PC-3 (cell line): ENCODE results near the gene XPO5. TPM values are rescaled to one million over a fixed set of nuclear protein-coding genes. Genes with fewer than 3 reads are reported as not detected.
A peak's percentile ranks its signal among the peaks of the same experiment; 100 is the strongest.

Source experiments
- ATAC-seq: fragments of 200-7000 bp; cut with Tn5 transposase; 2 replicates; pipeline ENCODE4 v1.9.1; 2020; ENCODE audit warnings: mild to moderate bottlenecking, moderate library complexity
- BruUV-seq: library from RNA; stranded (reverse); fragments of 400-500 nt; replicated peaks from 2 replicates; lab custom pipeline; 2021; lab: Mats Ljungman, UMichigan
- CTCF ChIA-PET: fragments of 300-600 bp; sonication (Branson Sonifier 250); formaldehyde crosslinking; loops from one replicate; lab custom pipeline; 2022; ENCODE audit warnings: antibody characterized with exemption; lab: Charles Lee
- POLR2A ChIA-PET: fragments of 300-600 bp; sonication (Branson Sonifier 250); formaldehyde crosslinking; loops from one replicate; lab custom pipeline; 2022; ENCODE audit warnings: antibody characterized with exemption; ENCODE audit not compliant: unreplicated experiment; lab: Charles Lee
- DNase-seq: peaks from one replicate; pipeline ENCODE4 v3.0.0-alpha.2; 2015
- H2AFZ ChIP-seq: fragments of 300-600 bp; sonication (generic); 2 replicates; pipeline ENCODE4 v1.6.0; 2016; ENCODE audit warnings: antibody characterized with exemption, low read length
- H3F3A ChIP-seq: fragments of 300-600 bp; sonication (generic); one replicate; pipeline ENCODE4 v1.6.0; 2017; ENCODE audit warnings: antibody characterized with exemption, low read length, control low read depth, mild to moderate bottlenecking; ENCODE audit not compliant: unreplicated experiment
- H3K27ac ChIP-seq: fragments of 300-600 bp; sonication (generic); 2 replicates; pipeline ENCODE4 v1.5.1; 2016; ENCODE audit warnings: mild to moderate bottlenecking, low read length
- H3K27me3 ChIP-seq: fragments of 300-600 bp; sonication (generic); 2 replicates; pipeline ENCODE4 v1.6.1; 2016; ENCODE audit warnings: low read length, mixed read lengths
- H3K36me3 ChIP-seq: fragments of 300-600 bp; sonication (generic); 2 replicates; pipeline ENCODE4 v1.6.1; 2016; ENCODE audit warnings: low read depth, mixed run types, low read length, mixed read lengths
- H3K4me1 ChIP-seq: fragments of 300-600 bp; sonication (generic); 2 replicates; pipeline ENCODE4 v1.5.1; 2016; ENCODE audit warnings: low read length; ENCODE audit not compliant: insufficient read depth
- H3K4me2 ChIP-seq: fragments of 300-600 bp; sonication (generic); 2 replicates; pipeline ENCODE4 v1.6.0; 2016; ENCODE audit warnings: low read length
- H3K4me3 ChIP-seq: fragments of 300-600 bp; sonication (generic); 2 replicates; pipeline ENCODE4 v1.5.1; 2016; ENCODE audit warnings: mild to moderate bottlenecking, low read length, mixed read lengths
- H3K79me2 ChIP-seq: fragments of 300-600 bp; sonication (generic); 2 replicates; pipeline ENCODE4 v1.6.1; 2017; ENCODE audit warnings: low read length, mixed read lengths
- H3K9ac ChIP-seq: fragments of 300-600 bp; sonication (generic); 2 replicates; pipeline ENCODE4 v1.6.0; 2016; ENCODE audit warnings: mild to moderate bottlenecking, low read length
- H3K9me2 ChIP-seq: fragments of 300-600 bp; sonication (generic); replicated peaks from 2 replicates; pipeline ENCODE4 v1.6.1; 2016; ENCODE audit warnings: mixed run types, low read length, mixed read lengths
- H3K9me3 ChIP-seq: fragments of 300-600 bp; sonication (generic); 2 replicates; pipeline ENCODE4 v1.6.1; 2016; ENCODE audit warnings: low read length, mixed read lengths
- H4K20me1 ChIP-seq: fragments of 300-600 bp; sonication (generic); 2 replicates; pipeline ENCODE4 v1.6.1; 2016; ENCODE audit warnings: low read length, mixed read lengths
- CTCF ChIP-seq: fragments of 300-600 bp; sonication (generic); conservative IDR thresholded peaks from 2 replicates; pipeline ENCODE4 v1.5.1; 2017; ENCODE audit warnings: antibody characterized with exemption, low read depth, mild to moderate bottlenecking, low read length
- EZH2 ChIP-seq: fragments of 300-600 bp; sonication (generic); IDR thresholded peaks from one replicate; pipeline ENCODE4 v1.6.1; 2017; ENCODE audit warnings: antibody characterized with exemption, mild to moderate bottlenecking, low read length; ENCODE audit not compliant: unreplicated experiment
- EZH2phosphoT487 ChIP-seq: fragments of 300-600 bp; sonication (generic); IDR thresholded peaks from 2 replicates; pipeline ENCODE4 v1.6.1; 2018; ENCODE audit warnings: mild to moderate bottlenecking, antibody characterized with exemption, low read length, borderline replicate concordance
- intact Hi-C: fragments of 100-400 bp; cut with micrococcal nuclease; formaldehyde crosslinking; loops from 2 replicates; pipeline ENCODE4 v1.9.0; 2023
- total RNA-seq: library from RNA; depleted of rRNA; stranded (reverse); fragments of >200 nt; gene quantifications from 2 replicates; pipeline ENCODE4 v1.2.3, GENCODE V29; 2014

The XPO5 gene
- total RNA-seq, 1 experiment from 2014 or later = 42.3 TPM

GRCh38 chr6:43497689-43498088 lies 78.1 kb downstream of the XPO5 start:
- CTCF ChIA-PET = no interaction called here
- Histone ChIP-seq H3K36me3 (peaks cover 11% of the 10 kb centered on the region), H3K4me2 (no peak overlapping the region)

GRCh38 chr6:43497129-43497396 lies 78.8 kb downstream of the XPO5 start:
- Histone ChIP-seq H3K4me1 (peaks cover 4% of the 10 kb centered on the region; the same call in 1 of the 2 replicates), H3K27me3 (no peaks in the 10 kb centered on the region), H3K79me2 (peaks cover 29% of the 10 kb centered on the region), H3K9me2 (no peaks in the 10 kb centered on the region), H3K27ac (no peak overlapping the region), H4K20me1 (0 out of 2 replicates have a peak, but pooled peaks cover 7% of the 10 kb centered on the region), H3F3A (no peaks in the 10 kb centered on the region), H3K4me3 (no peak overlapping the region), H3K4me2 (no peak overlapping the region), H2AFZ (no peak overlapping the region), H3K9me3 (no peaks in the 10 kb centered on the region), H3K36me3 (peaks cover 7% of the 10 kb centered on the region), H3K9ac (no peak overlapping the region)
- DNase-seq = no peak
- TF ChIP-seq EZH2phosphoT487 (no peak), CTCF (no peak), EZH2 (no peak)
- intact Hi-C loops = no loop called here
- no peak for ATAC-seq
- BruUV-seq = no TSS peak
- CTCF ChIA-PET = no interaction called here
- POLR2A ChIA-PET = no interaction called here

More at GRCh38 chr6:43497689-43498088, 78.1 kb downstream of the XPO5 start:
- no peak for TF ChIP-seq CTCF
- TF ChIP-seq EZH2 = no peak
- Histone ChIP-seq H3K9me3 (no peaks in the 10 kb centered on the region), H2AFZ (no peak overlapping the region), H3K4me1 (peaks cover 4% of the 10 kb centered on the region; the same call in 1 of the 2 replicates), H3F3A (no peaks in the 10 kb centered on the region), H3K79me2 (peaks cover 23% of the 10 kb centered on the region), H3K4me3 (no peak overlapping the region), H4K20me1 (0 out of 2 replicates have a peak, but pooled peaks cover 7% of the 10 kb centered on the region), H3K27me3 (no peaks in the 10 kb centered on the region), H3K27ac (no peak overlapping the region), H3K9me2 (no peaks in the 10 kb centered on the region), H3K9ac (no peak overlapping the region)
- POLR2A ChIA-PET = no interaction called here
- no TSS peak for BruUV-seq
- no peak for DNase-seq
- no peak for ATAC-seq
- intact Hi-C loops = no loop called here

- Histone ChIP-seq H2AFZ (no peak overlapping the region), H3K79me2 (peaks cover 34% of the 10 kb centered on the region), H3F3A (no peaks in the 10 kb centered on the region), H4K20me1 (0 out of 2 replicates have a peak, but pooled peaks cover 7% of the 10 kb centered on the region), H3K27ac (no peak overlapping the region), H3K9me2 (no peaks in the 10 kb centered on the region), H3K4me2 (no peak overlapping the region), H3K27me3 (no peaks in the 10 kb centered on the region), H3K4me3 (no peak overlapping the region), H3K9me3 (no peaks in the 10 kb centered on the region), H3K9ac (no peak overlapping the region), H3K4me1 (peaks cover 4% of the 10 kb centered on the region; the same call in 1 of the 2 replicates), H3K36me3 (peaks cover 7% of the 10 kb centered on the region)
- no TSS peak for BruUV-seq
- TF ChIP-seq EZH2phosphoT487 (no peak), CTCF (peak; percentile 53), EZH2 (no peak)
- ATAC-seq (peak; percentile 33; the same call in 1 of the 2 replicates), DNase-seq (no peak)
- ChIA-PET POLR2A (no interaction called here), CTCF (no interaction called here)
- intact Hi-C loops = no loop called here
Measured at GRCh38 chr6:43496370-43497128, 79.3 kb downstream of the XPO5 start.
